ENCODE measurements around the gene ZFP36L1. TPM values are rescaled to one million over a fixed set of nuclear protein-coding genes. Genes with fewer than 3 reads are reported as not detected.

The ZFP36L1 gene
- total and polyA plus RNA-seq, 3 experiments from 2014 or later: 124 to 133 (median 128) TPM

DNA sequence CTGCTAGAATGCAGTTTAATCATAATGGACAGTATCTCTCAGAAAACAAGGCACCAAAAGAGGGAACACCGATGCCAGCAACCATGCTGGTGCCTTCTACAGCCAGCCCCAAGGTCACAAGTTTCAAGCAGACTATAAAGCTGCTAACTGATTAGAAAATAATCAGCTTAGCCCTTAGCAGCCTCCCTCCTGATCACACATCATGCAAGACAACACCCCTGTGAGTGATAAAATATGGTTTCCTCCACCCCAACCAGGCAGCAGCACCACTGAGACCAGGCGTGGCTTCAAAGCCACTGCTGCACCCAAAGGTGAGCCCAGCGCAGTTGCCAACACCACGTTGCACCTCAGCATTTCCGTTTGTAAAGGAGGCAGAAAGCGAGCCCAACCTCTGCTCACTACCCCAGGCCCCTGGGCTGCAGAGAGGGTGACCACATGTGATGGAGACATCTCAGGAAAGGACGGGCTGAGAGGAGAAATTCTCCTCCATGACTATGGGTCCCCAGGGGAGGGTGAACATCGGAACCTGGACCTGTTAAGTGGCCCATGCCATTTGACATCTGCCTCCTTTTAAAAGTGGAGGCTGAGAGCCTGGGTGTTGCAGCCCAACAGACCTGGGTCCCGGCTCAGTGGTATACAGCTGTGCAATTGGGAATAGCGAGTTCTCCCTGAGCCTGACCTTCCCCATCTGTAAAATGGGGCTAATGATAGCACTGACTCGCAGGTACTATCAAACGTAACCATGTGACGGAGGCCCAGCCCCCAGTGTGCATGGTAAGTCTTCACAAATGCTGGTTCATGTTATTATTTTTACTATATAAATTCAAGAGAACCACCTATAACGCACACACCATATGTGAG, 11.5 kb downstream of the ZFP36L1 start:
- Mint-ChIP-seq H3K4me3 (peak overlapping the region; percentile 71 to 90 (median 85)), H3K36me3 (no peaks in the 10 kb centered on the region), H3K9me3 (no peaks in the 10 kb centered on the region), H3K4me1 (peaks cover 78 to 95% (median 89%) of the 10 kb centered on the region in 3 donors), H3K27me3 (no peaks in the 10 kb centered on the region), H3K27ac (peak overlapping the region; percentile 95 to 99 (median 98))
- Histone ChIP-seq H3K27me3 (ENCODE audit: insufficient read depth, low read length, poor library complexity, severe bottlenecking) (no peaks in the 10 kb centered on the region), H3K9me3 (ENCODE audit: low read length) (no peaks in the 10 kb centered on the region), H3K4me1 (ENCODE audit: insufficient read depth, low read length) (peaks cover 87% of the 10 kb centered on the region), H3K4me3 (ENCODE audit: low read length) (peak overlapping the region; percentile 57), H3K27ac (ENCODE audit: low read depth, low read length) (peak overlapping the region; percentile 55), H3K36me3 (ENCODE audit: insufficient read depth, low read length) (no peaks in the 10 kb centered on the region)
- DNase-seq: peak; percentile 53 to 87 (median 69)
- ChIA-PET CTCF (interaction anchor here (0.6 to 6.6 kb wide), 14 partner anchors 9 to 534 kb away, joined by 3 to 88 read pairs (median 4); partner anchors contain the start of gene ZFP36L1), POLR2A (interaction anchor here (0.8 to 6.4 kb wide), 10 partner anchors 9 to 535 kb away, joined by 3 to 137 read pairs (median 10); partner anchors contain the start of gene ZFP36L1)

DNA sequence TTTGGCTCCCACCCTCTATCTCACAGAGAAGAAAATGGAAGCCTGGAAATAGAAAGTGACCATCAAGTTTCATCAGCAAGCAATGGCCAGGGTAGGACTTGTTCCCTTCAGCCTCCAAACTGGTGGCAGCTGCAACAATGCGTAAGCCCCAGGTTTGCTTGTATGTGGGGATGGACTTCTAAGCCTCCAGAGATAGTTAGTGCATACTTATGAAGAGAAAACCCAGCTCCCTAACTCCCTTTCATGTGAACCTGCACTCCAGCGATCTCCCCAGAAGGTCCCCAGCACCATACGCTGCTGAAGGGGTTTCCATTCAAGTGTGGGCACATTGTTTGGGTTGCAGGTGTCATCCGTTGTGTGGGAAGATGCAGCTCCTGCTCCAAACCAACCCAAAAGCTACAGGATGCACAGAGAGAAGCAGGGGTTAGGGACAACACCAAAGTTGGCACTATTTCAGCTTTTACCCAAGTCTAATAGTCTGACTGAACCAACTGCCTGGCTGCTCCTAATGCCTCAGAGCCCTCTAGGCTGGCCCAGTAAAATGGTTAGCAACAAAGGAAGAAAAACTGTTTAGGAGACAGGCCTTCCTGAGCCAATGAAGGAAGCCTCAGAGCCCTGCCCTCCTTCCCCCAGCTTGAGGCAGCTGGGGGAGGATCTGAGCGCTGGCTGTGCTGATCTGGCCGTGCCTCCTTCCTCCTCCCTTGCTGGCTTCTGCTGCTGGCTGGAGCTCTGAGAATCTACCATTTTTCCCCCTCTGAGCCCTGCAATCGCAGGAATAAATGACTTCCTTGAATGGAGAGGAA, 12.3 kb downstream of the ZFP36L1 start:
- H3K27me3 Mint-ChIP-seq: no peaks in the 10 kb centered on the region
- peak overlapping the region; percentile 71 to 90 (median 85) for H3K4me3 Mint-ChIP-seq
- Histone ChIP-seq H3K4me1 (ENCODE audit: insufficient read depth, low read length) (peaks cover 79% of the 10 kb centered on the region), H3K36me3 (ENCODE audit: insufficient read depth, low read length) (no peaks in the 10 kb centered on the region), H3K4me3 (ENCODE audit: low read length) (peak overlapping the region; percentile 57), H3K9me3 (ENCODE audit: low read length) (no peaks in the 10 kb centered on the region), H3K27ac (ENCODE audit: low read depth, low read length) (peak overlapping the region; percentile 55), H3K27me3 (ENCODE audit: insufficient read depth, low read length, poor library complexity, severe bottlenecking) (no peaks in the 10 kb centered on the region)
- peaks cover 0 to 3% (median under 1%) of the 10 kb centered on the region in 3 donors for H3K36me3 Mint-ChIP-seq
- CTCF ChIA-PET: interaction anchor here (0.6 to 6.6 kb wide), 11 partner anchors 10 to 532 kb away, joined by 3 to 88 read pairs (median 4); partner anchors contain the start of gene ZFP36L1
- H3K9me3 Mint-ChIP-seq: no peaks in the 10 kb centered on the region
- H3K4me1 Mint-ChIP-seq: peaks cover 78 to 95% (median 84%) of the 10 kb centered on the region in 3 donors
- DNase-seq: peak in 3 of 5 donors; percentile 14 to 49 (median 21)
- peak overlapping the region; percentile 95 to 99 (median 98) for H3K27ac Mint-ChIP-seq
- POLR2A ChIA-PET: interaction anchor here (0.8 to 6.4 kb wide), 9 partner anchors 10 to 497 kb away, joined by 3 to 137 read pairs (median 12); partner anchors contain the start of gene ZFP36L1

DNA sequence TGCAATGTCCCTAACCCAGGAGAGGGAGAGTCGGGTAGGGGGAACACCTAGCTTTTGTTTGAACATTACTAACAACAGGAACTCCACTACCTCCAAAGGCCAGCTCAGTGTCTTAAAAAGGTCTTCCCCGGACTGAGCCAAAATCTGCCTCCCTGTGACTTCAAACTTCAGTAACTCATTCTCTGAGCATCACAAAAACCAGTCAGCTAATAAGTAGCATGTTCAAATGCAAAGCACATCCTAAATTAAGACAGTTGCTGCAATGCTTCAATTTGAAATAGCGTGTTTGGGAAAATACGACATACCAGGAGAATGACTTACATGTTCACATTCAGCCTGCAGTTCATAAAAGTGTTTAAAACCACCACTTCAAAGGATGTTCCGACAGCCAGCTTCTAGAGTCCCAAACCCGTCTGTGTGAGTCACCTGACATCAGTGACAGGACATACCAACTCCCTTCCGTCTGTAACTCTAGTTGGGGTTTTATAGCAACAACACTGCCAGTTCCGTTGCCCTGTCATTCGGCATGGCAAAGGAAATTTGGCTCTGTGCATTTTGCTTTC, 13.0 kb downstream of the ZFP36L1 start:
- peak overlapping the region; percentile 57 for H3K4me3 ChIP-seq (ENCODE audit: low read length)

DNA sequence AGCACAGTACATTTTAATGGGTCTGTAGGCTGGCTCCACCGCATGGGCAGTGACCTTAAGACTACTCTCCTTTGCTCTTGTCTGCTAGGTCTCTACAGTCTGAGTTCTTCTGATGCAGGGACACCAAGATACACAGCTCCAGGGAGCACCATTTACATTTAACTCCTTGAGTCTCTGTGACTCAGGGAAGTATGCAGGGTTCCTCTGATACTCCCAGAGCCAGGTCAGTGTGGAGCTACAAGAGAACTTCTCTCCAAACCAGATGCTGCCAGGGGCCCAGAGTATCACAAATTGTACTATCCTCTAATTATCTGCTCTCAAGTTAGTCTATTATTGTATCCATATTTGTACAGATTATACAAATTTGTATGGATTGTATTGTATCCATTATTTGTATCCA, 15.2 kb downstream of the ZFP36L1 start:
- peak overlapping the region in 6 of 8 donors; percentile 77 to 99 (median 98) for H3K27ac Mint-ChIP-seq
- H3K4me1 Mint-ChIP-seq: peaks cover 69 to 90% (median 74%) of the 10 kb centered on the region in 3 donors
- H3K27me3 Mint-ChIP-seq: no peaks in the 10 kb centered on the region
- no peak overlapping the region for H3K4me3 Mint-ChIP-seq
- no peak for DNase-seq
- H3K9me3 ChIP-seq (ENCODE audit: low read length): no peaks in the 10 kb centered on the region
- no peaks in the 10 kb centered on the region for H3K9me3 Mint-ChIP-seq
- no peak overlapping the region for H3K27ac ChIP-seq (ENCODE audit: low read depth, low read length)
- no peaks in the 10 kb centered on the region for H3K27me3 ChIP-seq (ENCODE audit: insufficient read depth, low read length, poor library complexity, severe bottlenecking)
- H3K36me3 ChIP-seq (ENCODE audit: insufficient read depth, low read length): no peaks in the 10 kb centered on the region
- peaks cover 0 to 4% (median 3%) of the 10 kb centered on the region in 3 donors for H3K36me3 Mint-ChIP-seq
- ChIA-PET POLR2A (no interaction called here), CTCF (interaction anchor here (6.6 kb wide), 1 partner anchor 13 kb away, joined by 88 read pairs; the partner anchor contains the start of gene ZFP36L1)
- peaks cover 63% of the 10 kb centered on the region for H3K4me1 ChIP-seq (ENCODE audit: insufficient read depth, low read length)
- no peak overlapping the region for H3K4me3 ChIP-seq (ENCODE audit: low read length)

More for the DNA sequence above, 13.0 kb downstream of the ZFP36L1 start:
- H3K36me3 ChIP-seq (ENCODE audit: insufficient read depth, low read length): no peaks in the 10 kb centered on the region
- H3K4me1 ChIP-seq (ENCODE audit: insufficient read depth, low read length): peaks cover 72% of the 10 kb centered on the region
- DNase-seq: peak in 4 of 5 donors; percentile 43 to 80 (median 72)
- H3K36me3 Mint-ChIP-seq: peaks cover 0 to 4% (median 3%) of the 10 kb centered on the region in 3 donors
- peak overlapping the region; percentile 95 to 99 (median 98) for H3K27ac Mint-ChIP-seq
- peaks cover 75 to 95% (median 82%) of the 10 kb centered on the region in 3 donors for H3K4me1 Mint-ChIP-seq
- no peaks in the 10 kb centered on the region for H3K9me3 ChIP-seq (ENCODE audit: low read length)
- ChIA-PET POLR2A (interaction anchor here (0.6 to 6.4 kb wide), 9 partner anchors 11 to 497 kb away, joined by 3 to 137 read pairs (median 12); partner anchors contain the start of gene ZFP36L1), CTCF (interaction anchor here (0.7 to 6.6 kb wide), 9 partner anchors 9 to 531 kb away, joined by 3 to 88 read pairs (median 5); partner anchors contain the start of gene ZFP36L1)
- H3K27me3 ChIP-seq (ENCODE audit: insufficient read depth, low read length, poor library complexity, severe bottlenecking): no peaks in the 10 kb centered on the region
- peak overlapping the region; percentile 55 for H3K27ac ChIP-seq (ENCODE audit: low read depth, low read length)
- no peaks in the 10 kb centered on the region for H3K27me3 Mint-ChIP-seq
- peak overlapping the region; percentile 71 to 90 (median 85) for H3K4me3 Mint-ChIP-seq
- no peaks in the 10 kb centered on the region for H3K9me3 Mint-ChIP-seq

DNA sequence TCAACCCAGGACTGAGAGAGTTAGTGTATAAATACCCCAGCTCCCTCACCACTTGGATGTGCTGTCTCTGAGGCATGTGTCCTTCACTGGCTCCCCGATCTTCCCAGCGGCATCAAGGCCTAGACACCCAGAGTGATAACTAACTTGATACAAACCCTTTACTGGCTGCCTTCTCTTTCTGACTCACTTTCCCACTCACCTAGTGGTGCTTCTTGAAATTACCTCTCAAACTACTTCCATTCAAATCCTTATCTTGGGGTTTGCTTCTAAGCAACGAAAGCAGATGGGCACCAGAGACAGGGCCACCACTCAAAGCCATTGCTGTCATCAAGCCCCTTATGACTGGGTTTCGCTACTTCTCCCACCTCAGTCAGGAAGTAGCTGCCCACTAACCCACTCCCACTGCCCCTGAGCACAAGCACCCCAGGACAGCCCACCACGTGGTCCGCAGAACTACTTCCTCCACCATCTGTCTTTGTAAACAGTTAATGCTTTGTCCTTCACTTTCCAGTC, 17.2 kb downstream of the ZFP36L1 start:
- Mint-ChIP-seq H3K9me3 (no peaks in the 10 kb centered on the region), H3K27ac (peak overlapping the region in 3 of 8 donors; percentile 4 to 88 (median 30)), H3K4me1 (peaks cover 66 to 87% (median 73%) of the 10 kb centered on the region in 3 donors), H3K36me3 (peaks cover 0 to 4% (median 3%) of the 10 kb centered on the region in 3 donors), H3K27me3 (no peaks in the 10 kb centered on the region), H3K4me3 (no peak overlapping the region)
- no peak for DNase-seq
- no peaks in the 10 kb centered on the region for H3K36me3 ChIP-seq (ENCODE audit: insufficient read depth, low read length)
- H3K27me3 ChIP-seq (ENCODE audit: insufficient read depth, low read length, poor library complexity, severe bottlenecking): no peaks in the 10 kb centered on the region
- peaks cover 63% of the 10 kb centered on the region for H3K4me1 ChIP-seq (ENCODE audit: insufficient read depth, low read length)
- ChIA-PET CTCF (interaction anchor here (0.8 to 1.8 kb wide), 3 partner anchors 8 to 41 kb away, joined by 3 to 6 read pairs (median 4); no protein-coding TSS in a partner anchor), POLR2A (no interaction called here)
- no peak overlapping the region for H3K27ac ChIP-seq (ENCODE audit: low read depth, low read length)
- H3K9me3 ChIP-seq (ENCODE audit: low read length): no peaks in the 10 kb centered on the region
- H3K4me3 ChIP-seq (ENCODE audit: low read length): no peak overlapping the region

DNA sequence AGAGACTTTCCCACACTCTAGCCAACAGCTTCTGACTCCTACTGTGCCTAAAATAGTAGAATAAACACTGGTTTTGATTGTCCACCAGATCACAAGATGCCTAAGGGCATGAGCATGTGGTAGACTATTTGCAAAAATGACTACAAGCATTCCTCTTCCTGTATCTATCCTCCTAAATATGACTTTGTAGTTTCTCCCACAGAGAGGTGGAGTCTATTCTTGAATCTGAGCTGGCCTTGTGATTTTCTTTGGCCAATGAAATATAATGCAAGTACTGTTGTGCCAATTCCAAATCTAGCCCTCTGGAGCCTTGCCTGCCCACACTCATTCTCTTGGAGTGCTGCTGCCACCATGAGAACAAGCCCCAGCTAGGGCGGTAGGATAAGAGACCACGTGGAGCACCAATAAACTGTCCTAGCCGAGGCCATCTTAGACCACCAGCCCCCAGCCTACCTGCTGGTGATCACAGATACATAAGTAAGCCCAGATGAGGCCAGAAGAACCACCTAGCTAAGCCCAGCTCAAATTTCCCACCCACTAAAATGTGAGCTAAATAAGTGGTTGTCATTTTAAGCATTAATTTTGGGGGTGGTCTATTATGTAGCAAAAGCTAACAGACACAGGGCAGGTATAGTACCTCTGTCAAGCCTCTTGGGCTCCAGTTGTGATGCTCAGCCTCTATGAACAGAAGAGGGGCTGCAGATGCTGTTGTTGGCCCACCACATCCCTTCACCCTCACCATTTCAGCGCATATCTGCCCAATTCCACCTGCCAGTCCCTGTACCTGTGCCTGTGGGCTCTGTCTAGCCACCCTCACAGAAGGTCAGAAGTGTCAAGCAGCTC, 17.9 kb downstream of the ZFP36L1 start:
- ChIA-PET POLR2A (no interaction called here), CTCF (interaction anchor here (0.8 to 1.8 kb wide), 2 partner anchors 14 to 42 kb away, joined by 3 to 4 read pairs; no protein-coding TSS in a partner anchor)
- H3K27ac ChIP-seq (ENCODE audit: low read depth, low read length): no peak overlapping the region
- no peak for DNase-seq
- H3K36me3 ChIP-seq (ENCODE audit: insufficient read depth, low read length): no peaks in the 10 kb centered on the region
- no peak overlapping the region for H3K4me3 ChIP-seq (ENCODE audit: low read length)
- no peaks in the 10 kb centered on the region for H3K27me3 ChIP-seq (ENCODE audit: insufficient read depth, low read length, poor library complexity, severe bottlenecking)
- no peaks in the 10 kb centered on the region for H3K9me3 ChIP-seq (ENCODE audit: low read length)
- H3K27ac Mint-ChIP-seq: peak overlapping the region in 3 of 8 donors; percentile 2 to 88 (median 14)
- H3K4me1 ChIP-seq (ENCODE audit: insufficient read depth, low read length): peaks cover 59% of the 10 kb centered on the region
- H3K9me3 Mint-ChIP-seq: no peaks in the 10 kb centered on the region
- peaks cover 0 to 4% (median 3%) of the 10 kb centered on the region in 3 donors for H3K36me3 Mint-ChIP-seq
- H3K27me3 Mint-ChIP-seq: no peaks in the 10 kb centered on the region
- peaks cover 64 to 87% (median 73%) of the 10 kb centered on the region in 3 donors for H3K4me1 Mint-ChIP-seq
- H3K4me3 Mint-ChIP-seq: no peak overlapping the region
